ENCODE measurements around the gene ZFP69.
A peak's percentile ranks its signal among the peaks of the same experiment; 100 is the strongest.

Gene ZFP69

GRCh38 chr1:40476924-40477677 lies at the start of gene ZFP69:
ZFP69 (plus strand) TSS chr1:40477290; CDS start chr1:40479362, 2,072 bp downstream.
- Histone ChIP-seq H3K9me3 (ENCODE audit: control insufficient read depth in 1 of 2, low read length in 2 of 2) (peaks cover 3 to 18% of the 10 kb centered on the region in 2 donors), H3K36me3 (ENCODE audit: control insufficient read depth in 1 of 2, insufficient read depth in 2 of 2, low read length in 2 of 2) (peaks cover 2 to 13% of the 10 kb centered on the region in 2 donors), H3K4me3 (ENCODE audit: low read depth in 1 of 2, low read length in 2 of 2) (peak within 1 kb of the TSS; percentile 82 to 98), H3K4me1 (ENCODE audit: control insufficient read depth in 1 of 2, insufficient read depth in 2 of 2, low read length in 2 of 2) (peaks cover 0 to 10% of the 10 kb centered on the region in 2 donors), H3K27ac (ENCODE audit: low read length) (peak within 1 kb of the TSS; percentile 43), H3K27me3 (ENCODE audit: low read depth, low read length) (no peaks in the 10 kb centered on the region)

- Histone ChIP-seq H3K36me3 (ENCODE audit: control insufficient read depth in 1 of 2, insufficient read depth in 2 of 2, low read length in 2 of 2) (no peaks in the 10 kb centered on the region), H3K27ac (ENCODE audit: low read length) (no peak overlapping the region), H3K27me3 (ENCODE audit: low read depth, low read length) (no peaks in the 10 kb centered on the region), H3K9me3 (ENCODE audit: control insufficient read depth in 1 of 2, low read length in 2 of 2) (no peaks in the 10 kb centered on the region), H3K4me3 (ENCODE audit: low read depth in 1 of 2, low read length in 2 of 2) (no peak overlapping the region), H3K4me1 (ENCODE audit: control insufficient read depth in 1 of 2, insufficient read depth in 2 of 2, low read length in 2 of 2) (no peaks in the 10 kb centered on the region)
Observed at GRCh38 chr1:40431385-40431784, 45.7 kb upstream of the ZFP69 start.

GRCh38 chr1:40432644-40433390 lies 44.3 kb upstream of the ZFP69 start:
- Histone ChIP-seq H3K4me3 (ENCODE audit: low read depth in 1 of 2, low read length in 2 of 2) (no peak overlapping the region), H3K27me3 (ENCODE audit: low read depth, low read length) (no peaks in the 10 kb centered on the region), H3K9me3 (ENCODE audit: control insufficient read depth in 1 of 2, low read length in 2 of 2) (no peaks in the 10 kb centered on the region), H3K36me3 (ENCODE audit: control insufficient read depth in 1 of 2, insufficient read depth in 2 of 2, low read length in 2 of 2) (no peaks in the 10 kb centered on the region), H3K4me1 (ENCODE audit: control insufficient read depth in 1 of 2, insufficient read depth in 2 of 2, low read length in 2 of 2) (no peaks in the 10 kb centered on the region), H3K27ac (ENCODE audit: low read length) (no peak overlapping the region)

- H3K4me3 ChIP-seq (ENCODE audit: low read depth in 1 of 2, low read length in 2 of 2): no peak overlapping the region
- H3K36me3 ChIP-seq (ENCODE audit: control insufficient read depth in 1 of 2, insufficient read depth in 2 of 2, low read length in 2 of 2): no peaks in the 10 kb centered on the region
Observed at GRCh38 chr1:40435471-40435870, 41.6 kb upstream of the ZFP69 start.

GRCh38 chr1:40435876-40436275 lies 41.2 kb upstream of the ZFP69 start:
- no peak overlapping the region for H3K4me3 ChIP-seq (ENCODE audit: low read depth in 1 of 2, low read length in 2 of 2)
- no peaks in the 10 kb centered on the region for H3K36me3 ChIP-seq (ENCODE audit: control insufficient read depth in 1 of 2, insufficient read depth in 2 of 2, low read length in 2 of 2)

More at GRCh38 chr1:40435471-40435870, 41.6 kb upstream of the ZFP69 start:
- no peak overlapping the region for H3K27ac ChIP-seq (ENCODE audit: low read length)
- no peaks in the 10 kb centered on the region for H3K27me3 ChIP-seq (ENCODE audit: low read depth, low read length)
- no peaks in the 10 kb centered on the region for H3K4me1 ChIP-seq (ENCODE audit: control insufficient read depth in 1 of 2, insufficient read depth in 2 of 2, low read length in 2 of 2)
- H3K9me3 ChIP-seq (ENCODE audit: control insufficient read depth in 1 of 2, low read length in 2 of 2): no peaks in the 10 kb centered on the region

GRCh38 chr1:40438391-40439015 lies 38.6 kb upstream of the ZFP69 start:
- no peaks in the 10 kb centered on the region for H3K9me3 ChIP-seq (ENCODE audit: control insufficient read depth in 1 of 2, low read length in 2 of 2)
- no peaks in the 10 kb centered on the region for H3K4me1 ChIP-seq (ENCODE audit: control insufficient read depth in 1 of 2, insufficient read depth in 2 of 2, low read length in 2 of 2)
- no peak overlapping the region for H3K4me3 ChIP-seq (ENCODE audit: low read depth in 1 of 2, low read length in 2 of 2)
- H3K27ac ChIP-seq (ENCODE audit: low read length): no peak overlapping the region
- H3K36me3 ChIP-seq (ENCODE audit: control insufficient read depth in 1 of 2, insufficient read depth in 2 of 2, low read length in 2 of 2): no peaks in the 10 kb centered on the region
- H3K27me3 ChIP-seq (ENCODE audit: low read depth, low read length): no peaks in the 10 kb centered on the region

More at GRCh38 chr1:40435876-40436275, 41.2 kb upstream of the ZFP69 start:
- no peaks in the 10 kb centered on the region for H3K27me3 ChIP-seq (ENCODE audit: low read depth, low read length)
- no peaks in the 10 kb centered on the region for H3K4me1 ChIP-seq (ENCODE audit: control insufficient read depth in 1 of 2, insufficient read depth in 2 of 2, low read length in 2 of 2)
- H3K9me3 ChIP-seq (ENCODE audit: control insufficient read depth in 1 of 2, low read length in 2 of 2): no peaks in the 10 kb centered on the region
- no peak overlapping the region for H3K27ac ChIP-seq (ENCODE audit: low read length)

GRCh38 chr1:40439247-40439646 lies 37.8 kb upstream of the ZFP69 start:
- Histone ChIP-seq H3K36me3 (ENCODE audit: control insufficient read depth in 1 of 2, insufficient read depth in 2 of 2, low read length in 2 of 2) (no peaks in the 10 kb centered on the region), H3K4me1 (ENCODE audit: control insufficient read depth in 1 of 2, insufficient read depth in 2 of 2, low read length in 2 of 2) (no peaks in the 10 kb centered on the region), H3K9me3 (ENCODE audit: control insufficient read depth in 1 of 2, low read length in 2 of 2) (no peaks in the 10 kb centered on the region), H3K27me3 (ENCODE audit: low read depth, low read length) (no peaks in the 10 kb centered on the region), H3K27ac (ENCODE audit: low read length) (no peak overlapping the region), H3K4me3 (ENCODE audit: low read depth in 1 of 2, low read length in 2 of 2) (no peak overlapping the region)

GRCh38 chr1:40449684-40450494 lies 27.2 kb upstream of the ZFP69 start, which contains the start of gene ZFP69B:
ZFP69B (plus strand) TSS chr1:40450476; CDS start chr1:40450962, 486 bp downstream.
- Histone ChIP-seq H3K27me3 (ENCODE audit: low read depth, low read length) (no peaks in the 10 kb centered on the region), H3K4me1 (ENCODE audit: control insufficient read depth in 1 of 2, insufficient read depth in 2 of 2, low read length in 2 of 2) (peaks cover 3 to 4% of the 10 kb centered on the region in 2 donors), H3K9me3 (ENCODE audit: control insufficient read depth in 1 of 2, low read length in 2 of 2) (peaks cover 7 to 11% of the 10 kb centered on the region in 2 donors), H3K4me3 (ENCODE audit: low read depth in 1 of 2, low read length in 2 of 2) (peak within 1 kb of the TSS; percentile 80 to 88), H3K36me3 (ENCODE audit: control insufficient read depth in 1 of 2, insufficient read depth in 2 of 2, low read length in 2 of 2) (peaks cover 0 to 9% of the 10 kb centered on the region in 2 donors), H3K27ac (ENCODE audit: low read length) (peak within 1 kb of the TSS; percentile 72)

- H3K27ac ChIP-seq (ENCODE audit: low read length): peak overlapping the region; percentile 72
- peaks cover 0 to 12% of the 10 kb centered on the region in 2 donors for H3K36me3 ChIP-seq (ENCODE audit: control insufficient read depth in 1 of 2, insufficient read depth in 2 of 2, low read length in 2 of 2)
- peaks cover 8 to 11% of the 10 kb centered on the region in 2 donors for H3K9me3 ChIP-seq (ENCODE audit: control insufficient read depth in 1 of 2, low read length in 2 of 2)
- H3K4me1 ChIP-seq (ENCODE audit: control insufficient read depth in 1 of 2, insufficient read depth in 2 of 2, low read length in 2 of 2): peaks cover 3 to 4% of the 10 kb centered on the region in 2 donors
- H3K27me3 ChIP-seq (ENCODE audit: low read depth, low read length): no peaks in the 10 kb centered on the region
- peak overlapping the region; percentile 80 to 88 for H3K4me3 ChIP-seq (ENCODE audit: low read depth in 1 of 2, low read length in 2 of 2)
Observed at GRCh38 chr1:40450495-40451237, 26.4 kb upstream of the ZFP69 start.

GRCh38 chr1:40451238-40451585 lies 25.9 kb upstream of the ZFP69 start:
- H3K27me3 ChIP-seq (ENCODE audit: low read depth, low read length): no peaks in the 10 kb centered on the region
- H3K36me3 ChIP-seq (ENCODE audit: control insufficient read depth in 1 of 2, insufficient read depth in 2 of 2, low read length in 2 of 2): peaks cover 0 to 15% of the 10 kb centered on the region in 2 donors
- H3K9me3 ChIP-seq (ENCODE audit: control insufficient read depth in 1 of 2, low read length in 2 of 2): peaks cover 8 to 11% of the 10 kb centered on the region in 2 donors
- H3K27ac ChIP-seq (ENCODE audit: low read length): no peak overlapping the region
- peaks cover 3 to 4% of the 10 kb centered on the region in 2 donors for H3K4me1 ChIP-seq (ENCODE audit: control insufficient read depth in 1 of 2, insufficient read depth in 2 of 2, low read length in 2 of 2)
- H3K4me3 ChIP-seq (ENCODE audit: low read depth in 1 of 2, low read length in 2 of 2): peak overlapping the region; percentile 80 to 88
